PFSK-1 (cell line): ENCODE data around the gene PCDHGA8.

Experiments used
- POLR2AphosphoS5 ChIP-seq: IDR thresholded peaks from 2 replicates; pipeline ENCODE4 v1.6.1; 2012; ENCODE audit warnings: low read depth, mild to moderate bottlenecking, control low read depth, low read length, moderate library complexity
- SIN3A ChIP-seq: IDR thresholded peaks from 2 replicates; pipeline ENCODE4 v1.6.1; 2012; ENCODE audit warnings: mild to moderate bottlenecking, low read length, moderate library complexity, borderline replicate concordance; ENCODE audit not compliant: insufficient read depth
- TAF1 ChIP-seq: IDR thresholded peaks from 2 replicates; pipeline ENCODE4 v1.6.1; 2012; ENCODE audit warnings: low read length, control low read depth, borderline replicate concordance; ENCODE audit not compliant: insufficient read depth
- TF ChIP-seq, protein P1 (sequence below), 2 experiments: IDR thresholded peaks; 2 replicates each; pipeline versions ENCODE4 v1.6.1 to v1.8.0; 2011 to 2012; ENCODE audit warnings: low read depth in 2 of 2, low read length in 2 of 2, control low read depth in 1 of 2, inconsistent platforms in 1 of 2, mild to moderate bottlenecking in 1 of 2, moderate library complexity in 1 of 2; ENCODE audit not compliant: insufficient read depth in 1 of 2

DNA sequence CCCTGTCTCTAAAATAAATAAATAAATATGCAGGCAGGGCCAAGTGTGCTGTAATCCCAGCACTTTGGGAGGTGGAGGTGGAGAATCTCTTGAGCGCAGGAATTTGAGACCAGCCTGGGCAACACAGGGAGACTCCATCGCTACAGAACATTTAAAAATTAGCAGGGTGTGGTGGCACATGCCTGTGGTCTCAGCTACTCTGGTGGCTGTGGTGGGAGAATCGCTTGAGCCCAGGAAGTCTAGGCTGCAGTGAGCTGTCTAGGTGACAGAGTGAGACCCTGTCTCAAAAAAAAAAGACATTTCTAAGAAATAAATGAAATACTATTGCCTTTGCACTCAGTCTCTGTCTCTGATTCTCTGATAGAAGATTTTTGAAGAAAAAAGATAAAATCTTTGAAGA lies 19.1 kb downstream of the PCDHGA8 start:
- TF ChIP-seq, protein P1, sequence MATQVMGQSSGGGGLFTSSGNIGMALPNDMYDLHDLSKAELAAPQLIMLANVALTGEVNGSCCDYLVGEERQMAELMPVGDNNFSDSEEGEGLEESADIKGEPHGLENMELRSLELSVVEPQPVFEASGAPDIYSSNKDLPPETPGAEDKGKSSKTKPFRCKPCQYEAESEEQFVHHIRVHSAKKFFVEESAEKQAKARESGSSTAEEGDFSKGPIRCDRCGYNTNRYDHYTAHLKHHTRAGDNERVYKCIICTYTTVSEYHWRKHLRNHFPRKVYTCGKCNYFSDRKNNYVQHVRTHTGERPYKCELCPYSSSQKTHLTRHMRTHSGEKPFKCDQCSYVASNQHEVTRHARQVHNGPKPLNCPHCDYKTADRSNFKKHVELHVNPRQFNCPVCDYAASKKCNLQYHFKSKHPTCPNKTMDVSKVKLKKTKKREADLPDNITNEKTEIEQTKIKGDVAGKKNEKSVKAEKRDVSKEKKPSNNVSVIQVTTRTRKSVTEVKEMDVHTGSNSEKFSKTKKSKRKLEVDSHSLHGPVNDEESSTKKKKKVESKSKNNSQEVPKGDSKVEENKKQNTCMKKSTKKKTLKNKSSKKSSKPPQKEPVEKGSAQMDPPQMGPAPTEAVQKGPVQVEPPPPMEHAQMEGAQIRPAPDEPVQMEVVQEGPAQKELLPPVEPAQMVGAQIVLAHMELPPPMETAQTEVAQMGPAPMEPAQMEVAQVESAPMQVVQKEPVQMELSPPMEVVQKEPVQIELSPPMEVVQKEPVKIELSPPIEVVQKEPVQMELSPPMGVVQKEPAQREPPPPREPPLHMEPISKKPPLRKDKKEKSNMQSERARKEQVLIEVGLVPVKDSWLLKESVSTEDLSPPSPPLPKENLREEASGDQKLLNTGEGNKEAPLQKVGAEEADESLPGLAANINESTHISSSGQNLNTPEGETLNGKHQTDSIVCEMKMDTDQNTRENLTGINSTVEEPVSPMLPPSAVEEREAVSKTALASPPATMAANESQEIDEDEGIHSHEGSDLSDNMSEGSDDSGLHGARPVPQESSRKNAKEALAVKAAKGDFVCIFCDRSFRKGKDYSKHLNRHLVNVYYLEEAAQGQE (IDR thresholded peaks at IDR 0.05; ENCODE audit: insufficient read depth in 1 of 2, low read depth in 2 of 2, low read length in 2 of 2), result no peak
- no peak for TF ChIP-seq POLR2AphosphoS5
- TF ChIP-seq SIN3A, result no peak
- TF ChIP-seq TAF1, result no peak
